ENCODE data around the gene TXN.
"Not testable (repeated sequence)": the region's sequence is repeated elsewhere in the genome, so short reads cannot be mapped to it uniquely, and the experiment has no call there.

TXN gene

GRCh38 chr9:110213413-110214044, 42.8 kb downstream of the TXN start:
- no peak for DNase-seq (ENCODE audit: low spot score)

- no peak for DNase-seq (ENCODE audit: low spot score)
These were observed 48.3 kb downstream of the TXN start, which contains the start of gene C9orf152 for GRCh38 chr9:110208031-110208430. TSS of gene C9orf152 (minus strand) at chr9:110208159. CDS start at chr9:110207579, 580 bp downstream.

DNA sequence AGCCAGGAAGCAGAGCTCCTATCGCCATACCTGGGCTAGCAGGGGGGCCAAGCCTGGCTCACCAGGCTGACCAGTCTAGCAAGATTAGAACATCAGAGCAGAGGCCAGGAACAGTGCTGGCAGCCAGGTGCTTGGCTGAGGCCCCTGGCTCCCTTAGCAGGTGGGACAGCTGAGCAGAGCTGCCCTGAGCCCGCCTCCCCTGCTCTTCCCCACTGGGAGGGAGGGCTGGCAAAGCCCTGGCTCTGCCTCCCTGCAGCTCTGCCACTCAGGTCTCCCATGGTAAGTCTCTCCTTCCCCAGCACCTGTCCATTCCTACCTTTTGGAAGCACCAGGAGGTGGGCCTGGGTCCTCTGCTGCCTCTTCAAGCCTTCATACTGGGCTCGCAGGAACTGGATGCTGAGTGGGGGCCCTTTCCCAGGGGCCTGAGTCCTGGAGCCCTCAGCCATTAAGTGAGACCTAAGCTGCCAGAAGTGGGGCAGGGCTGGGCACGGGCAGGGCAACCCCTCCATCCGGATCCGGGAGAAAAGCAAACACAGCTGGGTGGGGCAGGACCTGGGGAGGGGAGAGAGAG, 49.2 kb downstream of the TXN start:
- no peak for DNase-seq (ENCODE audit: low spot score)

- DNase-seq (ENCODE audit: low spot score): no peak
These were observed 49.9 kb downstream of the TXN start for GRCh38 chr9:110206389-110206788.

DNA sequence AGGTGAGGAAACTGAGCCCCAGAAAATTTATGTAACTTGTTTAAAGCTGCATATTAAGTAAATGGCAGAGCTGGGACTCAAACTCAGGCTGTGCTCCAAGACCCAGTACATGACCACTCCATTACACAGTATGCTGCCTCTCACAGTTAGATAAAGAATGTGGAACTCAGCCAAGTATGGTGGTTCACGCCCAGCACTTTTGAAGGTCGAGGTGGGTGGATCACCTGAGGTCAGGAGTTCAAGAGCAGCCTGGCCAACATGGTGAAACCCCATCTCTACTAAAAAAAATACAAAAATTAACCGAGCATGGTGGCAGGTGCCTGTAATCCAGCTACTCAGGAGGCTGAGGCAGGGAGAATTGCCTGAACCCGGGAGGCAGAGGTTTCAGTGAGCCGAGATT, 50.7 kb downstream of the TXN start:
- DNase-seq (ENCODE audit: low spot score): not testable (repeated sequence)

DNA sequence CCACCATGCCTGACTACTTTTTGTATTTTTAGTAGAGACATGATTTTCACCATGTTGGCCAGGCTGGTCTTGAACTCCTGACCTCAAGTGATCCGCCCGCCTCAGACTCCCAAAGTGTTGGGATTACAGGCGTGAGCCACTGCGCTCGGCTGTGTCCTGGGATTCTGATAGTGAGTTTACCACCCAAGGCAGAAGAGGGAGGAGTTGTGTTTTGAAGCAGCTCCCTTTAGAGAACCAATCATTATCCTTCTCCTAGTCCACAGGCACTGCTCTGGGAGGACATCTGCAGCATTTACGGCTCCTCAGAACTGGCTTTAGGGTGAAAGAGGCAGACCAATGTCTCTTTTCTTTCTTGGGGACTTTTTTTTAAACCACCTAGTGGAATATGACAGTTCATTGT, 54.1 kb downstream of the TXN start:
- no peak for DNase-seq (ENCODE audit: low spot score)

GRCh38 chr9:110199643-110200042, 56.7 kb downstream of the TXN start:
- DNase-seq (ENCODE audit: low spot score): no peak

GRCh38 chr9:110198357-110198756, 58.0 kb downstream of the TXN start:
- no peak for DNase-seq (ENCODE audit: low spot score)

GRCh38 chr9:110197330-110198187, 58.7 kb downstream of the TXN start:
- DNase-seq (ENCODE audit: low spot score): no peak

- DNase-seq (ENCODE audit: low spot score): not testable (repeated sequence)
These were observed 60.2 kb downstream of the TXN start for GRCh38 chr9:110196084-110196499.

Measured in SK-N-DZ (cell line).